Activated naive CD8-positive, alpha-beta T cell treated with anti-CD3 and anti-CD28 coated beads, Interleukin-2, amount 50 U/mL, for 24 hours (primary cell): ENCODE results near the gene SPTLC3.

ENCODE experiments used
- ATAC-seq: fragments of 150-1000 bp; cut with Tn5 transposase; one replicate; pipeline ENCODE4 v1.10.0; 2021
- DNase-seq: peaks from one replicate; pipeline ENCODE4 v3.0.0; 2021
- H3K27ac Mint-ChIP-seq: one replicate; pipeline ENCODE4 v1.8.0; 2021; ENCODE audit warnings: mild to moderate bottlenecking, mixed read lengths
- H3K27me3 Mint-ChIP-seq: one replicate; pipeline ENCODE4 v1.8.0; 2021; ENCODE audit warnings: mixed read lengths
- H3K36me3 Mint-ChIP-seq: one replicate; pipeline ENCODE4 v1.8.0; 2021; ENCODE audit warnings: low read depth, mixed read lengths
- H3K4me1 Mint-ChIP-seq: one replicate; pipeline ENCODE4 v1.8.0; 2021; ENCODE audit warnings: mixed read lengths
- H3K4me3 Mint-ChIP-seq: one replicate; pipeline ENCODE4 v1.8.0; 2021; ENCODE audit warnings: mild to moderate bottlenecking, moderate library complexity, mixed read lengths
- H3K9me3 Mint-ChIP-seq: one replicate; pipeline ENCODE4 v1.8.0; 2021; ENCODE audit warnings: mixed read lengths

Gene SPTLC3

GRCh38 chr20:13173201-13173600, 164.4 kb downstream of the SPTLC3 start:
- Mint-ChIP-seq H3K27me3 (peaks cover 9% of the 10 kb centered on the region), H3K4me3 (no peak overlapping the region), H3K9me3 (peaks cover 7% of the 10 kb centered on the region), H3K36me3 (no peaks in the 10 kb centered on the region), H3K27ac (no peak overlapping the region), H3K4me1 (no peaks in the 10 kb centered on the region)
- DNase-seq (no peak), ATAC-seq (no peak)

DNA sequence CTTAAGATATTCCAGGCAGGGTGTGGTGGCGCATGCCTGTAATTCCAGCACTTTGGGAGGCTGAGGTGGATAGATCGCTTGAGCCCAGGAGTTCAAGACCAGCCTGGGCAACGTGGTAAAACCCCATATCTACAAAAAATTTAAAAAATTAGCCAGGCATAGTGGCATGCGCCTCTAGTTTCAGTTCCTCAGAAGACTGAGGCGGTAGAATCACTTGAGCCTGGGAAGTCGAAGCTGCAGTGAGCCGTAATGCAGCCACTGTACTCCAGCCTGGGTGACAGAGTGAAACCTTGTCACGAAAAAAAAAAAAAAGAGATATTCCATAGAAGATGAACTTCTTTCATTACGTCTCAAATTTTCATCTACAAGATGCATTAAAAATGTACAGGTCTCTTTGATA, 165.6 kb downstream of the SPTLC3 start:
- H3K4me3 Mint-ChIP-seq: no peak overlapping the region
- no peak for ATAC-seq
- H3K27ac Mint-ChIP-seq: no peak overlapping the region
- peaks cover 12% of the 10 kb centered on the region for H3K9me3 Mint-ChIP-seq
- peaks cover 11% of the 10 kb centered on the region for H3K27me3 Mint-ChIP-seq
- no peak for DNase-seq
- no peaks in the 10 kb centered on the region for H3K4me1 Mint-ChIP-seq
- no peaks in the 10 kb centered on the region for H3K36me3 Mint-ChIP-seq

DNA sequence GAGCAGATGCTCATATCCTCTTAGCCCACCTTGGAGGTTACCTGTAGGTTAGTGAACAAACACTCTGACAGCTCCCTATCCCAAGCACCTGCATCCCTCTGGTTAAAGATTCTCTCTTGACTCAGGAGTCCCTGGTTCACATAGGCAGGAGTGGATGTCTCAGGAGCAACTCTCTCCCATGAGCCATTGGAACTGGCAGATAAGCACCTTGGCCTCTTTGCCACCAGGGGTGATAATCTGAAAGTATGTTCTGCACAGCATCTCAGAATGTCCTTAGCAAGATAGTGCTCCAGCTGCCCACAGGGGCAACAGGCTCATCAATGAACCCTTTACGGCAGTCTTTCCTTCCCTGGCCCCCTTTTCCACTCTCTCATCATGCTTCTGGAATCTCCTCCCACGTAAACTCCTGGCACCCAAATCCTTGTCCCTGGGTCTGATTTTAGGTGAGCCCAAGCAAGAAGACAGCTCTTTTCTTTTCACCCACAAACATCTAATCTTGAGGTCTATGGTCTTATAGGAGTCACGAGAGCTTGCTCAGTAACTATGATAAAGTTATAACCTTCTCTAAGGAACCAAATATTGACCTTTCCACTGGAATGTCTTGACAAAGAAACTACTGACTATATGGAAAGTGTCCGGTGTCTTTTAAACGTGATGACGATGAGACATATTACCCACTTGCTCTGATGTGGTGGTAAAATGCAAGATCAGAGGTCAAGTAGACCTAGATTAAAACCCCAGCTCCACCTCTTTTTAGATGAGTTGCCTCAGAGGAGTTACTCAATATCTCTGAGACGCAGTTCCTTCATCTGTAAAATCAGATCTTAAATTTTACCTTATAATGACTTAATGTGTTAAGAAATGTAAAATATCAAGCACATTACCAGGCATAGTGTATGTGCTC, 172.5 kb downstream of the SPTLC3 start:
- Mint-ChIP-seq H3K4me3 (peak overlapping the region; percentile 3), H3K4me1 (peaks cover 24% of the 10 kb centered on the region), H3K36me3 (no peaks in the 10 kb centered on the region), H3K27ac (peak overlapping the region; percentile 80), H3K9me3 (peaks cover 22% of the 10 kb centered on the region), H3K27me3 (peaks cover 10% of the 10 kb centered on the region)
- ATAC-seq: peak; percentile 86
- no peak for DNase-seq

- H3K27me3 Mint-ChIP-seq: peaks cover 3% of the 10 kb centered on the region
- no peaks in the 10 kb centered on the region for H3K36me3 Mint-ChIP-seq
- H3K27ac Mint-ChIP-seq: no peak overlapping the region
- H3K4me3 Mint-ChIP-seq: no peak overlapping the region
- H3K9me3 Mint-ChIP-seq: peaks cover 26% of the 10 kb centered on the region
- peak; percentile 16 for DNase-seq
- H3K4me1 Mint-ChIP-seq: peaks cover 24% of the 10 kb centered on the region
- peak; percentile 70 for ATAC-seq
Measured at GRCh38 chr20:13183005-13183404, 174.2 kb downstream of the SPTLC3 start.

- DNase-seq: no peak
- Mint-ChIP-seq H3K4me3 (no peak overlapping the region), H3K27ac (no peak overlapping the region), H3K9me3 (peaks cover 20% of the 10 kb centered on the region), H3K36me3 (no peaks in the 10 kb centered on the region), H3K27me3 (peaks cover 3% of the 10 kb centered on the region), H3K4me1 (peaks cover 20% of the 10 kb centered on the region)
- ATAC-seq: no peak
Measured at GRCh38 chr20:13186043-13186774, 177.4 kb downstream of the SPTLC3 start.

DNA sequence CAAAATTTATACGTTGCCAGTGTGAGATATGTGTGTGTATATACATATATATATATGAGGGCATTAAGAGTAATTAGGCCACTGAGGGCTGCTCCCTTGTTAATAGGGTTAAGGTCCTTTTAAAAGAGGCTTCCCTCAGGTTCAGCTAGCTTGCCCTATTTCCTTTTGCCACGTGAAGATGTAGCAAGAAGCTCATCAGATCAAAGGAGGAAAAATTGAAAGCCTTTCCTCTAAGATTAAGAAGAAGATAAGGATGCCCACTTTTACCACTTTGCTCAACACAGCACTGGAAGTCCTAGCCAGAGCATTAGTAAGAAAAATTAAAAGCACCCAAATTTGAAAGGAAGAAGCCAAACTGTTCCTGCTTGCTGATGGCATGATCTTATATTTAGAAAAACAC, 179.1 kb downstream of the SPTLC3 start:
- Mint-ChIP-seq H3K4me3 (no peak overlapping the region), H3K27me3 (peaks cover 3% of the 10 kb centered on the region), H3K4me1 (peaks cover 3% of the 10 kb centered on the region), H3K36me3 (no peaks in the 10 kb centered on the region), H3K27ac (no peak overlapping the region), H3K9me3 (peaks cover 20% of the 10 kb centered on the region)
- DNase-seq: no peak
- ATAC-seq: no peak

DNA sequence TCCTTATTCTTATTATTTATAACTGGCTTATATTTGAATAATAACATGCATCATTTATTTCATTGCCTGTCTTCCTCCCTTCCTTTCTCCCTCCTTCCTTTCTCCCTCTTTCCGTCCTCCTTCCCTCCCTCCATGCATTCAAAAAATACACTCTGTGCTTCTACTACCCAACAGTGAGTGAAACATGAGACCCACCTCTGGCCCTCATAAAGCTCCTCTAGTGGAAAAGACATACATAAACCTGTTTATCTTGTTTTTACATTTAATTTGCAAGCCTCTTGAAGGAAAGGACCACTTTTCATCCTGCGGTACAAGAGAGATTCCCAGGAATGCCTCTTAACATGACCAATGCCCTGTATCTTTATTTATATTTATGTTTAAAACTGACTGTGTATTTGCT, 190.5 kb downstream of the SPTLC3 start:
- no peaks in the 10 kb centered on the region for H3K9me3 Mint-ChIP-seq
- H3K27me3 Mint-ChIP-seq: peaks cover 2% of the 10 kb centered on the region
- ATAC-seq (no peak), DNase-seq (no peak)
- no peak overlapping the region for H3K27ac Mint-ChIP-seq
- no peaks in the 10 kb centered on the region for H3K36me3 Mint-ChIP-seq
- peaks cover 3% of the 10 kb centered on the region for H3K4me1 Mint-ChIP-seq
- no peak overlapping the region for H3K4me3 Mint-ChIP-seq

GRCh38 chr20:13200767-13201500, 192.2 kb downstream of the SPTLC3 start:
- H3K9me3 Mint-ChIP-seq: no peaks in the 10 kb centered on the region
- peaks cover 3% of the 10 kb centered on the region for H3K4me1 Mint-ChIP-seq
- DNase-seq (no peak), ATAC-seq (no peak)
- H3K36me3 Mint-ChIP-seq: no peaks in the 10 kb centered on the region
- H3K27ac Mint-ChIP-seq: no peak overlapping the region
- H3K4me3 Mint-ChIP-seq: no peak overlapping the region
- H3K27me3 Mint-ChIP-seq: peaks cover 2% of the 10 kb centered on the region

DNA sequence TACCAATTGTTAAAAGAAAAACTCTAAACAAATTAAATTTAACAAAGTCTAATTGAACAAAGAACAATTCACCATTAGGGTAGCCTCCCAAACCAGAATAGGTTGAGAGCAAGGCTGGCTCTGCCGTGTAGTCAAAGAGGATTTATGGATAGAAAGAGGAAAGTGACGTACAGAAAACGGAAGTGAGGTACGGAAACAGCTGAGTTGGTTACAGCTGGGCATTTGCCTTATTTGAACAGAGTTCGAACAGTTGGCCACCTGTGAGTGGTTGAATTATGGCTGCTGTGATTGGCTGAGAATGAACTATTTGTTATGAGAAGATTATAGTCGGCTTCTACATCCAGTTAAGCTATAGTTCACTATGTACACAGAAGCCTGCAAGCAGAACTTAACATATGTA, 193.8 kb downstream of the SPTLC3 start:
- no peaks in the 10 kb centered on the region for H3K9me3 Mint-ChIP-seq
- H3K27ac Mint-ChIP-seq: no peak overlapping the region
- peaks cover 2% of the 10 kb centered on the region for H3K27me3 Mint-ChIP-seq
- ATAC-seq (no peak), DNase-seq (no peak)
- no peaks in the 10 kb centered on the region for H3K36me3 Mint-ChIP-seq
- no peak overlapping the region for H3K4me3 Mint-ChIP-seq
- H3K4me1 Mint-ChIP-seq: peaks cover 3% of the 10 kb centered on the region

- no peak for ATAC-seq
- Mint-ChIP-seq H3K9me3 (no peaks in the 10 kb centered on the region), H3K27me3 (no peaks in the 10 kb centered on the region), H3K36me3 (no peaks in the 10 kb centered on the region), H3K4me1 (peaks cover 3% of the 10 kb centered on the region), H3K4me3 (no peak overlapping the region), H3K27ac (no peak overlapping the region)
- DNase-seq: no peak
Measured at GRCh38 chr20:13205425-13205824, 196.7 kb downstream of the SPTLC3 start.

GRCh38 chr20:13205848-13206434, 197.2 kb downstream of the SPTLC3 start:
- no peaks in the 10 kb centered on the region for H3K9me3 Mint-ChIP-seq
- no peak for ATAC-seq
- no peaks in the 10 kb centered on the region for H3K36me3 Mint-ChIP-seq
- H3K27ac Mint-ChIP-seq: no peak overlapping the region
- DNase-seq: no peak
- H3K4me3 Mint-ChIP-seq: no peak overlapping the region
- peaks cover 3% of the 10 kb centered on the region for H3K4me1 Mint-ChIP-seq
- H3K27me3 Mint-ChIP-seq: no peaks in the 10 kb centered on the region

DNA sequence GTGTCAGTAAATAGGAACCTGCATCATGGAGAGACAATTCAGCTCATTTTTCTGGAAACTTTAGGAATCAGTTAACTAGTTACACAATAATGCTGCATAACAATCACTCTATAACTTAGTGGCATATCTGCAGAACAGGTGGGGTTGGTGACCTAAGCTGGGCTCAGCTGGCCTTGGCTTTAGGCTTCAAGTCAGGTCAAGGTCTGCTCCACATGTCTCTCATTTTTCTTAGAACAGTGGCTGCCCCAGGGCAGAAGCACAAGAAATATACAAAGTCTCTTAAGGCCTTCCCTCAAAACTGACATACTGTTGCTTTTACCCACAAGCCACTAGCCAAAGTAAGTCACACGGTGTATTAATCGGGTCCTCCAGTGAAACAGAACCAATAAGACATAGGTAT, 198.2 kb downstream of the SPTLC3 start:
- ATAC-seq: no peak
- DNase-seq: no peak
- no peak overlapping the region for H3K4me3 Mint-ChIP-seq
- no peak overlapping the region for H3K27ac Mint-ChIP-seq
- H3K4me1 Mint-ChIP-seq: peaks cover 3% of the 10 kb centered on the region
- H3K36me3 Mint-ChIP-seq: no peaks in the 10 kb centered on the region
- no peaks in the 10 kb centered on the region for H3K9me3 Mint-ChIP-seq
- no peaks in the 10 kb centered on the region for H3K27me3 Mint-ChIP-seq

DNA sequence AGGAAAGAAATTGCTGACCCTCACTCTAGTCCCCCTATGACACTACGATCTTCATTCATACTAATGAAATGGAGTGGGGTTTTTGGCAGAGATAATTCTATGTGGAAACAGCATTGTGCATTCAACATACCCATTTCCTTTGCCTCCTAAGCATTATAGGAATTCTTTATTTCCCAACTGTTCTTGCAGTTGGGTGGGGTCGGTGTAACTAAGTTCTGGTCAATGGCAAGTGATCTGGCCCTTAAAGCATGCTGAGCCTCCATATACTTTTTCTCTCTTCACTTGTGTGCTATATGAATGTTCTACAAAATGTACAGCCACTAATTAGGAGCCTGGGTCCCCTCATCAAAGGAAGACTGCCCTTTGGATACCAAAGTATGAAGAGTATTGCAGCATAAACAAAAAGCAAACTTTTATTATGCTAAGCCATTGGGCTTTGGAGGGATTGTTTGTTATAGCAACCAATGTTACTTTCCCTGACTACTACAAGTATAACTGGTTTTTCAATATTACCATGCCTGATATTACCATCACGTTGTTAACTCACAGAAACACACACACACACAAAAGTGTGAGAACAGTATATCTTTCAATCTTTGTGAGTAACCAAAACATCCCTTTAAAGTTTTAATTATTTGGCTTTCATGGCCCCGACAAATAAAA, 203.3 kb downstream of the SPTLC3 start:
- Mint-ChIP-seq H3K36me3 (no peaks in the 10 kb centered on the region), H3K27ac (no peak overlapping the region), H3K4me3 (no peak overlapping the region), H3K27me3 (peaks cover 28% of the 10 kb centered on the region), H3K4me1 (peaks cover 14% of the 10 kb centered on the region), H3K9me3 (no peaks in the 10 kb centered on the region)
- DNase-seq (no peak), ATAC-seq (no peak)

- Mint-ChIP-seq H3K36me3 (no peaks in the 10 kb centered on the region), H3K9me3 (no peaks in the 10 kb centered on the region), H3K27me3 (peaks cover 33% of the 10 kb centered on the region), H3K4me3 (no peak overlapping the region), H3K4me1 (peaks cover 14% of the 10 kb centered on the region), H3K27ac (no peak overlapping the region)
- no peak for DNase-seq
- ATAC-seq: peak; percentile 88
Measured at GRCh38 chr20:13212750-13213149, 204.0 kb downstream of the SPTLC3 start.
